OCI-LY1 (cell line): Measurements from ENCODE around the gene TBXAS1.
A peak's percentile ranks its signal among the peaks of the same experiment; 100 is the strongest.

Experiments
- H2AFZ ChIP-seq: fragments of 200-600 bp; sonication (generic), shearing (Covaris generic); 2 replicates; pipeline ENCODE4 v1.6.0; 2014; ENCODE audit warnings: antibody characterized with exemption, mild to moderate bottlenecking, low read length
- H3F3A ChIP-seq: fragments of 200-600 bp; sonication (generic), shearing (Covaris generic); 2 replicates; pipeline ENCODE4 v1.6.0; 2014; ENCODE audit warnings: mild to moderate bottlenecking, antibody characterized with exemption, low read length, moderate library complexity; ENCODE audit not compliant: insufficient read depth
- H3K27ac ChIP-seq: fragments of 200-600 bp; sonication (generic); 2 replicates; pipeline ENCODE4 v1.5.1; 2014; ENCODE audit warnings: low read length, mixed run types, mild to moderate bottlenecking, low read depth; ENCODE audit not compliant: poor library complexity, severe bottlenecking
- H3K27me3 ChIP-seq: fragments of 200-600 bp; sonication (generic); 2 replicates; pipeline ENCODE4 v1.6.0; 2014; ENCODE audit warnings: antibody characterized with exemption, mild to moderate bottlenecking, low read length, moderate library complexity; ENCODE audit not compliant: insufficient read depth
- H3K36me3 ChIP-seq: fragments of 200-600 bp; sonication (generic); 2 replicates; pipeline ENCODE4 v1.6.1; 2014; ENCODE audit warnings: mild to moderate bottlenecking, antibody characterized with exemption, low read length, moderate library complexity, mixed read lengths; ENCODE audit not compliant: insufficient read depth
- H3K4me1 ChIP-seq: fragments of 200-600 bp; sonication (generic); 2 replicates; pipeline ENCODE4 v1.5.1; 2014; ENCODE audit warnings: mild to moderate bottlenecking, low read length, moderate library complexity; ENCODE audit not compliant: insufficient read depth, severe bottlenecking
- H3K4me2 ChIP-seq: fragments of 200-600 bp; sonication (generic), shearing (Covaris generic); 2 replicates; pipeline ENCODE4 v1.6.1; 2014; ENCODE audit warnings: low read length
- H3K4me3 ChIP-seq: fragments of 200-600 bp; sonication (generic); 2 replicates; pipeline ENCODE4 v1.5.1; 2014; ENCODE audit warnings: low read length, low read depth, mild to moderate bottlenecking, mixed read lengths; ENCODE audit not compliant: poor library complexity, severe bottlenecking
- H3K79me2 ChIP-seq: fragments of 200-600 bp; shearing (Covaris generic); 2 replicates; pipeline ENCODE4 v1.6.1; 2016; ENCODE audit warnings: mixed run types, low read length, mixed read lengths; ENCODE audit not compliant: insufficient read depth
- H3K9ac ChIP-seq: fragments of 200-600 bp; sonication (generic), shearing (Covaris generic); 2 replicates; pipeline ENCODE4 v1.6.1; 2014; ENCODE audit warnings: mild to moderate bottlenecking, low read length, mixed read lengths
- H3K9me2 ChIP-seq: fragments of 200-600 bp; sonication (generic), shearing (Covaris generic); 2 replicates; pipeline ENCODE4 v1.6.1; 2014; ENCODE audit warnings: low read depth, mild to moderate bottlenecking, low read length, mixed read lengths
- H3K9me3 ChIP-seq: fragments of 200-600 bp; shearing (Covaris generic); 2 replicates; pipeline ENCODE4 v1.6.1; 2014; ENCODE audit warnings: low read length, mixed read lengths
- H4K20me1 ChIP-seq: fragments of 200-600 bp; sonication (generic), shearing (Covaris generic); 2 replicates; pipeline ENCODE4 v1.6.0; 2016; ENCODE audit warnings: mild to moderate bottlenecking, low read length; ENCODE audit not compliant: insufficient read depth
- CTCF ChIP-seq: fragments of 200-600 bp; sonication (generic), shearing (Covaris generic); IDR thresholded peaks from 2 replicates; pipeline ENCODE4 v1.5.1; 2017; ENCODE audit warnings: mild to moderate bottlenecking, antibody characterized with exemption, low read length, moderate library complexity, mixed read lengths
- EZH2 ChIP-seq: fragments of 200-600 bp; sonication (generic), shearing (Covaris generic); IDR thresholded peaks from 2 replicates; pipeline ENCODE4 v1.8.0; 2017; ENCODE audit warnings: borderline replicate concordance, mixed run types, mild to moderate bottlenecking, antibody characterized with exemption, low read length, moderate library complexity, mixed read lengths

TBXAS1 gene

DNA sequence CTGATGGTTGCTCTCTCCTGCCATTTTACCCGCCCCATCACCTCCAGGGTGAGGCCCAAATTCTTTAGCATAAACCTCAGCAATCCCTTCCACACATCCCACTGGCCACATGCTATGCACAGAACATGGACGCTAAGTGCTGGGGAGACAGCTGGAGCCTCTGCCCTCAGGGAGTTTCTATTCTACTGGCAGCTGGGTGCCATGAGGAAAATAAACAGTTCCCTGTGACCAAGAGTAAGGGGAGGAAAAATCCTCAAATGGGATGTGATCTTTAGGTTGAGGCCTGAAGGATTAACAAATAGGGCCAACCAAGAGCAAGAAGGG lies 232.5 kb downstream of the TBXAS1 start:
- Histone ChIP-seq H3K4me3 (peak overlapping the region; percentile 97), H3K79me2 (peaks cover 16% of the 10 kb centered on the region; the same call in 1 of the 2 replicates), H2AFZ (no peak overlapping the region), H3K4me2 (peak overlapping the region; percentile 97), H3K9ac (peak overlapping the region; percentile 91), H3K9me3 (peaks cover 7% of the 10 kb centered on the region), H3K27me3 (no peaks in the 10 kb centered on the region), H3K36me3 (peaks cover 13% of the 10 kb centered on the region; the same call in 1 of the 2 replicates), H4K20me1 (no peaks in the 10 kb centered on the region), H3F3A (no peaks in the 10 kb centered on the region), H3K9me2 (no peaks in the 10 kb centered on the region), H3K27ac (peak overlapping the region; percentile 42), H3K4me1 (peaks cover 32% of the 10 kb centered on the region)
- TF ChIP-seq EZH2: no peak
- TF ChIP-seq CTCF: no peak

- H3K4me3 ChIP-seq: peak overlapping the region; percentile 97
- H3K36me3 ChIP-seq: peaks cover 8% of the 10 kb centered on the region; the same call in 1 of the 2 replicates
- H3K9me2 ChIP-seq: no peaks in the 10 kb centered on the region
- TF ChIP-seq EZH2 (no peak), CTCF (no peak)
- H3K27me3 ChIP-seq: no peaks in the 10 kb centered on the region
- peak overlapping the region; percentile 97 for H3K4me2 ChIP-seq
- peaks cover 12% of the 10 kb centered on the region for H3K9me3 ChIP-seq
- peak overlapping the region; percentile 91 for H3K9ac ChIP-seq
- H3F3A ChIP-seq: no peaks in the 10 kb centered on the region
- no peaks in the 10 kb centered on the region for H4K20me1 ChIP-seq
- peak overlapping the region; percentile 42 for H3K27ac ChIP-seq
- H3K79me2 ChIP-seq: peaks cover 16% of the 10 kb centered on the region; the same call in 1 of the 2 replicates
- peak overlapping the region; percentile 93 for H2AFZ ChIP-seq
- peaks cover 32% of the 10 kb centered on the region for H3K4me1 ChIP-seq
Measured at GRCh38 chr7:140062118-140062527, 233.1 kb downstream of the TBXAS1 start.

- H3K79me2 ChIP-seq: peaks cover 16% of the 10 kb centered on the region; the same call in 1 of the 2 replicates
- H3K4me2 ChIP-seq: peak within 1 kb of the TSS; percentile 97
- peak within 1 kb of the TSS; percentile 91 for H3K9ac ChIP-seq
- peaks cover 32% of the 10 kb centered on the region for H3K4me1 ChIP-seq
- H3K9me3 ChIP-seq: peaks cover 16% of the 10 kb centered on the region
- H3K4me3 ChIP-seq: peak within 1 kb of the TSS; percentile 97
- TF ChIP-seq EZH2: no peak
- no peak for TF ChIP-seq CTCF
- H3F3A ChIP-seq: no peaks in the 10 kb centered on the region
- H4K20me1 ChIP-seq: no peaks in the 10 kb centered on the region
- peak within 1 kb of the TSS; percentile 42 for H3K27ac ChIP-seq
- H3K9me2 ChIP-seq: no peaks in the 10 kb centered on the region
- no peaks in the 10 kb centered on the region for H3K27me3 ChIP-seq
- peak within 1 kb of the TSS; percentile 93 for H2AFZ ChIP-seq
- H3K36me3 ChIP-seq: peaks cover 2% of the 10 kb centered on the region
Measured at GRCh38 chr7:140062528-140063299, 233.7 kb downstream of the TBXAS1 start, which contains the start of gene PARP12. TSS of gene PARP12 (minus strand) at chr7:140062951. CDS start at chr7:140062847, 104 bp downstream.
